HG02678 (cell line): ENCODE data around the gene IRF7.

Experiments
- ATAC-seq: cut with Tn5 transposase; IDR thresholded peaks from one replicate; pipeline ENCODE4 v1.9.1; 2021; ENCODE audit warnings: mild to moderate bottlenecking, moderate library complexity; ENCODE audit not compliant: unreplicated experiment

Gene IRF7

DNA sequence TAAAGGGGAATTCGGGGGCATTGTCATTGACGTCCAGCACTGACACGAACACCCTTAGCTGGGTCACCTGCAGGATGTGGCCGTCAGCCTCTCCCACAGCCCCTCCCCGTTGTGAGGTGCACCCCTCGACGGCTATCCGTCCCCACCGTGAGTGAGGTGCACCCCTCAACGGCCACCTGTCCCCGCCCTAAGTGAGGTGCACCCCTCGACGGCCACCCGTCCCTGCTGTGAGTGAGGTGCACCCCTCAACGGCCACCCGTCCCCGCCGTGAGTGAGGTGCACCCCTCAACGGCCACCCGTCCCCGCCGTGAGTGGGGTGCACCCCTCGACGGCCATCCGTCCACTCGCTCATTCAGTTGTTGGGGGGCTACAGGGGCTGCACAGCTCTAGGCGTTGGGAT, 6.1 kb upstream of the IRF7 start:
- ATAC-seq: no peak

GRCh38 chr11:620935-621814, 5.4 kb upstream of the IRF7 start:
- no peak for ATAC-seq

GRCh38 chr11:620201-620600, 4.5 kb upstream of the IRF7 start:
- no peak for ATAC-seq

- ATAC-seq: no peak
Observed at GRCh38 chr11:619628-620050, 3.9 kb upstream of the IRF7 start.

DNA sequence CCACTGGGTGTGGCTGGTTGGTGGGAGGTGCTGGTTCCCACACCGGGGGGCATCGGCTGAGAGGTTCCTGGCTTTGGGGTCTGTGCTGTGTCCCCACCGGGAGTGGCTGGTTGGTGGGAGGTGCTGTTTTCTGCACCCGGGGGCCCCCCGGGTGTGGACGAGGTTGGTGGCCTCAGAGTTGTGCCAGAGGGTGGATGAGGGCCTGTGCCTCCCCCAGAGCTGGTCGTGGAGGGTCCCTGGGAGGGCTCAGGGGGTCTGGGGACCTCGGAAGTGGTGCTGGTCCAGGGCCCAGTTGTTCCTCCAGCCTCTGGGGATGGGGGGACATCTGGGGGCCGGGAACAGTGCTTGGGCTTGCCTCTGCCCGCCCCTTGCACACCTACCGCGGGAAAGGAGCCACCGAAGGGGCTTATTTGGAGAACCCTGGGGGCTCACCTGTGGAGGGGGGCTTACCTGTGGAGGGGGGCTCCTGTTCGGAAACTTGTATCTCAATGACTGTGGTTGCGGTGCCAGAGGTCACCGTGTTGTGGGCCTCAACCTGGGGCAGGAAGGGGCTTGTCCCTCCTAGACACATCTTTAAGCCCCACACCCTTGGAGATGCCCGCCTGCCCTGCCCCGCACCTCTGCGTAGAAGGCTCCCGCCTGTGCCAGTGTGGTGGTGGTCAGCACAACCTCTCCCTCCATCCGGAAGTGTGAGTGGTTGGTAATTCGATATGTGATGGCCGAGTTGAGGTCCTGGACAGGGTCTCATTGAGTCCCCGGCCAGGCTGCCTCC, 3.3 kb upstream of the IRF7 start:
- no peak for ATAC-seq

GRCh38 chr11:617912-618682, 2.3 kb upstream of the IRF7 start:
- ATAC-seq: no peak

- ATAC-seq: no peak
Observed at GRCh38 chr11:617199-617911, 1.6 kb upstream of the IRF7 start.

DNA sequence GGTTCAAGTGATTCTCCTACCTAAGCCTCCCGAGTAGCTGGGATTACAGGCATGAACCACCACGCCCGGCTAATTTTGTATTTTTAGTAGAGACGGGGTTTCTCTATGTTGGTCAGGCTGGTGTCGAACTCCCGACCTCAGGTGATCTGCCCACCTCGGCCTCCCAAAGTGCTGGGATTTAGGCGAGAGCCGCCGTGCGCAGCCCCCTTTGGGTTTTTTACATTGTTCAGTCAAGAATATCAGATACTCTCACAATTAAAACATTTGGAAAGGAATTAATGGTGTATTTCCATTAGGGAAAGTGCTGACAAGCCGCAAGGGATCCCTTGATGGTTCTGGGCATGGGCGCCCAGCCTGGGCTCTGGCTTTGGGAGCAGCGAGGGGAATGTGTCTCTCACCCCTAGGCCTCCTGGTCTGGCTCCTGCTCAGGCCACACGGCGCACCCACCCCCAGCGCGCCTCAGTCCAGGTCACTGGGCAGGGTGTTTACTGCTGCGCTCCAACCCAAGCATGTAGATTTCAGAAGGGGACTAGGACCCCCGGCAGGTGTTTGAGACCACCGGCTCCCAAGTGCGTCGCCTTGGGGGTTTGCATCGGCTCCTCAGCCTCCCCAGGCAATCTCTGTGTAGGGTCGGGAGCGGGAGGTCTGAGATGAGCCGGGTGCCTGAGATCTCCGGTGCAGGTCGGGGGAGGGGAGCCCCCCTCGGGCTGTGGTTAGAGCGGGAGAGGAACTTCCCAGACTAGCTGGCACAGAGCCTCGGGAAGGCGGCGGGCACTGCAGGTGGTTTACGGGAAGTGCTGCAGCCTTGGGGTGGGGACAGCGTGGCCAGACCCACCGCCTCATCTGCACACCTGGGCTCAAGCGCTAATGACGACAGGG, 809 bp upstream of the IRF7 start:
- ATAC-seq: no peak

- ATAC-seq: no peak
Observed at GRCh38 chr11:614623-615503, 887 bp downstream of the IRF7 start.

- no peak for ATAC-seq
Observed at GRCh38 chr11:614021-614622, 1.6 kb downstream of the IRF7 start.

- no peak for ATAC-seq
Observed at GRCh38 chr11:613369-613968, 2.3 kb downstream of the IRF7 start.

- no peak for ATAC-seq
Observed at GRCh38 chr11:612961-613300, 2.8 kb downstream of the IRF7 start.

DNA sequence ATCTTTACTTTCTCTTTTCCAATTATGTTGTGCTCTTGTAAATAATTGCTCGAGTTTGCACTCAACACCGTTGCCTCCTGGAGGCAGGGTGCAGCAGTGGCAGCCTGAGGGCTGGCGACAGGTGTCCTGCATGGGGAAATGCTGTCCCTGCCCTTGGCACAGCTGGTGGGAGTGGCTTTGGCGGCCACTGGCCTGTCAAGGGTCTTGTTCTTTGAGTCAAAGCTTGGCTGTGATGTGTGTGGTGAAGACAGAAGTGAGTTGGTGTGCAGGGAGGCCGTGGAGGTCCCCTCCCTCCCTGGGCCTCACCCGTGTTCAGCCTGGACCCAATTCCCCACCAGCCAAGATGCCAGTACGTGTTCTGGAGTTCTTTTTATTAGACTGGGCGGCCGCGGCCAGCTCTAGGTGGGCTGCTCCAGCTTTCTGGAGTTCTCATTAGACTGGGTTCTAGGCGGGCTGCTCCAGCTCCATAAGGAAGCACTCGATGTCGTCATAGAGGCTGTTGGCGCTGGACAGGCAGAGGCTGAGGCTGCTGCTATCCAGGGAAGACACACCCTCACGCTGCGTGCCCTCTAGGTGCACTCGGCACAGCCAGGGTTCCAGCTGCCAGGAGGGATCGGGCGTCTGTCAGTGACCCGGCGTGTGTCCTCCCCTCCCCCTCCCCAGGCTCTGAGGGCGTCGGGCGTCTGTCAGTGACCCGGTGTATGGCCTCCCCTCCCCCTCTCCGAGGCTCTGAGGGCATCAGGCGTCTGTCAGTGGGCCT, 3.4 kb downstream of the IRF7 start:
- ATAC-seq: no peak

DNA sequence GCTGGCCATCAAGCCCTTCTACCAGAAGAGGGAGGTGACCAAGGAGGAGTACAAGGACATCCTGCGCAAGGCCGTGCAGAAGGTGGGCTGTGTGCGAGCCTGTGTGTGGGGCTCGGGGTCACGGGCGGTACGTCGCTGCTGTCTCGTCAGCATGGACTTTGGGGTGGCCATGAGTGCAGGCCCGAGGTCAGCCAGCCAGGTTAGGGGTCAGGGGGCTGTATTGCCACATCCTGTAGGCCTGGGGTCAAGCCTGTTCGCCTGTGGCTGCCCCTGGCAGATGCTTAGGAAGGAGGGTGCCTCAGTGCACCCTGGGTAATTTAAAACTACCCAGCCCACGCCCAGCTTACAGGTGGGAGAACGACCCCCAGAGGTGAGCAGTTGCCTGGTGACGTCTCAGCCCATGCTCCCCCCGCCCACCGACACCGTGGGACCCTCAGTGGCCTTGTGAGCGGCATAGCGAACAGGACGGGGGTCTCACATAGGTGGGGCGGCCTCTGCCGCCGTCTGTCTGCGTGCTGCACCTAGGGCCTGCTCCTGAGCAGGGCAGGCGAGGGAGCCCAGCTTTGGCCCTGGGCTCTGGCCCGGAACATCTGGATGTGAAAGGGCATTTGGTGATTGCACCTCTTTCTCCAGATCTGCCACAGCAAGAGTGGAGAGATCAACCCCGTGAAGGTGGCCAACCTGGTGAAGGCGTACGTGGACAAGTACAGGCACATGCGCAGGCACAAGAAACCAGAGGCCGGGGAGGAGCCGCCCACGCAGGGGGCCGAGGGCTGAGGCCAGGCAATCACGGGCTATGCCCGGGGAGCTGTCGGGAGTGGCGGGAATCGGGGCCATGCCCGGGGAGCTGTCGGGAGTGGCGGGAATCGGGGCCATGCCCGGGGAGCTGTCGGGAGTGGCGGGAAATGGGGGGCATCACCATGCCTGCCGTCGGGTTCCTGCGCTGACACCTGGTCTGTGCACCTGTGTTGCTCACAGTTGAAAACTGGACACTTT, 4.5 kb downstream of the IRF7 start:
- no peak for ATAC-seq

- no peak for ATAC-seq
Observed at GRCh38 chr11:610146-610801, 5.5 kb downstream of the IRF7 start.

- ATAC-seq: no peak
Observed at GRCh38 chr11:609341-609811, 6.4 kb downstream of the IRF7 start.
